Keratinocyte (primary cell): Measurements from ENCODE around the gene ZBP1.

Source experiments
- EZH2 ChIP-seq: IDR thresholded peaks from one replicate; pipeline ENCODE4 v1.6.1; 2012; ENCODE audit warnings: inconsistent platforms, mild to moderate bottlenecking, low read length, moderate library complexity
- TF ChIP-seq, protein P1 (sequence below), 3 experiments: IDR thresholded peaks in 1 of 3; conservative IDR thresholded peaks in 1 of 3; optimal IDR thresholded peaks in 1 of 3; 2 replicates in 2 of 3; 3 replicates in 1 of 3; pipeline versions ENCODE3 to v1.5.1; 2011; ENCODE audit warnings: low read length in 3 of 3, mild to moderate bottlenecking in 3 of 3, moderate library complexity in 2 of 3, control low read depth in 1 of 3, inconsistent platforms in 1 of 3; ENCODE audit not compliant: insufficient read depth in 2 of 3; ENCODE audit errors: extremely low read depth in 1 of 3

- TF ChIP-seq, protein P1, sequence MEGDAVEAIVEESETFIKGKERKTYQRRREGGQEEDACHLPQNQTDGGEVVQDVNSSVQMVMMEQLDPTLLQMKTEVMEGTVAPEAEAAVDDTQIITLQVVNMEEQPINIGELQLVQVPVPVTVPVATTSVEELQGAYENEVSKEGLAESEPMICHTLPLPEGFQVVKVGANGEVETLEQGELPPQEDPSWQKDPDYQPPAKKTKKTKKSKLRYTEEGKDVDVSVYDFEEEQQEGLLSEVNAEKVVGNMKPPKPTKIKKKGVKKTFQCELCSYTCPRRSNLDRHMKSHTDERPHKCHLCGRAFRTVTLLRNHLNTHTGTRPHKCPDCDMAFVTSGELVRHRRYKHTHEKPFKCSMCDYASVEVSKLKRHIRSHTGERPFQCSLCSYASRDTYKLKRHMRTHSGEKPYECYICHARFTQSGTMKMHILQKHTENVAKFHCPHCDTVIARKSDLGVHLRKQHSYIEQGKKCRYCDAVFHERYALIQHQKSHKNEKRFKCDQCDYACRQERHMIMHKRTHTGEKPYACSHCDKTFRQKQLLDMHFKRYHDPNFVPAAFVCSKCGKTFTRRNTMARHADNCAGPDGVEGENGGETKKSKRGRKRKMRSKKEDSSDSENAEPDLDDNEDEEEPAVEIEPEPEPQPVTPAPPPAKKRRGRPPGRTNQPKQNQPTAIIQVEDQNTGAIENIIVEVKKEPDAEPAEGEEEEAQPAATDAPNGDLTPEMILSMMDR (optimal IDR thresholded peaks at IDR 0.05 in 1 of 3, IDR thresholded peaks at IDR 0.05 in 1 of 3, conservative IDR thresholded peaks at IDR 0.05 in 1 of 3; ENCODE audit: extremely low read depth in 1 of 3, insufficient read depth in 2 of 3, low read length in 3 of 3), result no peak
- no peak for TF ChIP-seq EZH2
Observed at GRCh38 chr20:57611586-57612311, 8.5 kb downstream of the ZBP1 start.
